HL-60 (cell line): ENCODE data around the gene ITGA8.

Source experiments
- DNase-seq, 2 experiments: peaks; one replicate each; pipeline ENCODE4 v3.0.0-alpha.2; 2010 to 2020; ENCODE audit warnings: low read depth in 1 of 2, low spot score in 1 of 2
- H3K27ac ChIP-seq: fragments of 250-450 bp; sonication (Bioruptor Pico); replicated peaks from 2 replicates; pipeline ENCODE4 v1.5.1; 2020; ENCODE audit warnings: mild to moderate bottlenecking, moderate library complexity
- H3K27me3 ChIP-seq: fragments of 250-450 bp; sonication (Bioruptor Pico); 2 replicates; pipeline ENCODE4 v1.5.1; 2021; ENCODE audit warnings: mild to moderate bottlenecking, moderate library complexity; ENCODE audit not compliant: insufficient read depth, poor library complexity, severe bottlenecking
- H3K4me3 ChIP-seq: replicated peaks from 2 replicates; pipeline ENCODE4 v1.5.1; 2011; ENCODE audit warnings: mild to moderate bottlenecking, control low read depth, low read length; ENCODE audit not compliant: insufficient read depth
- GABPA ChIP-seq: IDR thresholded peaks from 2 replicates; pipeline ENCODE4 v1.6.1; 2012; ENCODE audit warnings: low read depth
- POLR2AphosphoS5 ChIP-seq: IDR thresholded peaks from 2 replicates; pipeline ENCODE4 v1.6.1; 2012; ENCODE audit warnings: low read depth
- REST ChIP-seq: IDR thresholded peaks from 2 replicates; pipeline ENCODE4 v1.6.1; 2012; ENCODE audit warnings: low read depth; ENCODE audit not compliant: insufficient replicate concordance
- SPI1 ChIP-seq: IDR thresholded peaks from 2 replicates; pipeline ENCODE4 v1.6.1; 2012; ENCODE audit warnings: low read depth, mild to moderate bottlenecking, borderline replicate concordance
- TF ChIP-seq, protein P1 (sequence below): IDR thresholded peaks from one replicate; pipeline ENCODE4 v1.5.1; 2011; ENCODE audit warnings: low read length, control low read depth, inconsistent platforms; ENCODE audit not compliant: insufficient read depth

The ITGA8 gene

DNA sequence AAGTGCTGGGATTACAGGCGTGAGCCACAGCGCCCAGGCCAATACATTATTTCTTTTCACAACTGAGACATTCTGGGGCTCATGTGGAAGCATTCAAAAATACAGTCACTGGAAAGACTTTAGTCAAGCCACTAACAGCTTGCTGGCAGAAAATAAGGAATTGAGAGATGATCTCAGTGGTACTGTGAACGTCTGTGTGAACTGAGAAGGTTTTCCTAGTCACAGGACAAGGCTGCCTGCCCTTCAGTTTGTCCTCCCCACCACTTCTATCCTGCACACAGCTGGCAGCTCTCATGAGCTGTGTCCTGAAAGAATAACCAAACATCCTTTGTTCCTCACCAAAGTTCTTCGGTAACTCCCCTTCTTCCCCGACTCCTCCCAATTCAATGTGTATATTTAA lies 31.3 kb upstream of the ITGA8 start:
- H3K4me3 ChIP-seq: no peak overlapping the region
- no peak overlapping the region for H3K27ac ChIP-seq
- TF ChIP-seq GABPA (no peak), SPI1 (no peak), REST (no peak), POLR2AphosphoS5 (no peak)
- TF ChIP-seq, protein P1, sequence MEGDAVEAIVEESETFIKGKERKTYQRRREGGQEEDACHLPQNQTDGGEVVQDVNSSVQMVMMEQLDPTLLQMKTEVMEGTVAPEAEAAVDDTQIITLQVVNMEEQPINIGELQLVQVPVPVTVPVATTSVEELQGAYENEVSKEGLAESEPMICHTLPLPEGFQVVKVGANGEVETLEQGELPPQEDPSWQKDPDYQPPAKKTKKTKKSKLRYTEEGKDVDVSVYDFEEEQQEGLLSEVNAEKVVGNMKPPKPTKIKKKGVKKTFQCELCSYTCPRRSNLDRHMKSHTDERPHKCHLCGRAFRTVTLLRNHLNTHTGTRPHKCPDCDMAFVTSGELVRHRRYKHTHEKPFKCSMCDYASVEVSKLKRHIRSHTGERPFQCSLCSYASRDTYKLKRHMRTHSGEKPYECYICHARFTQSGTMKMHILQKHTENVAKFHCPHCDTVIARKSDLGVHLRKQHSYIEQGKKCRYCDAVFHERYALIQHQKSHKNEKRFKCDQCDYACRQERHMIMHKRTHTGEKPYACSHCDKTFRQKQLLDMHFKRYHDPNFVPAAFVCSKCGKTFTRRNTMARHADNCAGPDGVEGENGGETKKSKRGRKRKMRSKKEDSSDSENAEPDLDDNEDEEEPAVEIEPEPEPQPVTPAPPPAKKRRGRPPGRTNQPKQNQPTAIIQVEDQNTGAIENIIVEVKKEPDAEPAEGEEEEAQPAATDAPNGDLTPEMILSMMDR: no peak
- no peaks in the 10 kb centered on the region for H3K27me3 ChIP-seq
- DNase-seq: no peak

GRCh38 chr10:15748126-15748525 lies 28.4 kb upstream of the ITGA8 start:
- no peak for DNase-seq
- no peak overlapping the region for H3K4me3 ChIP-seq
- H3K27ac ChIP-seq: no peak overlapping the region
- no peaks in the 10 kb centered on the region for H3K27me3 ChIP-seq
- TF ChIP-seq POLR2AphosphoS5: no peak
- TF ChIP-seq, protein P1: no peak

GRCh38 chr10:15747632-15748031 lies 27.9 kb upstream of the ITGA8 start:
- H3K27ac ChIP-seq: no peak overlapping the region
- no peak overlapping the region for H3K4me3 ChIP-seq
- no peak for TF ChIP-seq SPI1
- H3K27me3 ChIP-seq: no peaks in the 10 kb centered on the region
- no peak for DNase-seq

- no peaks in the 10 kb centered on the region for H3K27me3 ChIP-seq
- DNase-seq: no peak
- H3K27ac ChIP-seq: no peak overlapping the region
- no peak overlapping the region for H3K4me3 ChIP-seq
- no peak for TF ChIP-seq POLR2AphosphoS5
- TF ChIP-seq SPI1: no peak
- no peak for TF ChIP-seq GABPA
- TF ChIP-seq REST: no peak
- TF ChIP-seq, protein P1: no peak
Measured at GRCh38 chr10:15745751-15746150, 26.0 kb upstream of the ITGA8 start.
